IPS-11a (cell line): ENCODE results near the gene ATP8A1.
"Not testable (repeated sequence)": the region's sequence is repeated elsewhere in the genome, so short reads cannot be mapped to it uniquely, and the experiment has no call there.

Experiments
- H3K4me3 ChIP-seq: one replicate; pipeline ENCODE4 v1.5.1; 2013; ENCODE audit warnings: low read depth, low read length, control low read depth

Gene ATP8A1

GRCh38 chr4:42513748-42514492 lies 143.0 kb downstream of the ATP8A1 start:
- H3K4me3 ChIP-seq: no peak overlapping the region

- no peak overlapping the region for H3K4me3 ChIP-seq
These were observed 144.7 kb downstream of the ATP8A1 start for GRCh38 chr4:42512226-42512625.

- no peak overlapping the region for H3K4me3 ChIP-seq
These were observed 146.7 kb downstream of the ATP8A1 start for GRCh38 chr4:42510225-42510624.

- no peak overlapping the region for H3K4me3 ChIP-seq
These were observed 155.1 kb downstream of the ATP8A1 start for GRCh38 chr4:42501624-42502401.

GRCh38 chr4:42498040-42498439 lies 158.9 kb downstream of the ATP8A1 start:
- H3K4me3 ChIP-seq: no peak overlapping the region

GRCh38 chr4:42497142-42497910 lies 159.6 kb downstream of the ATP8A1 start:
- no peak overlapping the region for H3K4me3 ChIP-seq

GRCh38 chr4:42492962-42493361 lies 163.9 kb downstream of the ATP8A1 start:
- no peak overlapping the region for H3K4me3 ChIP-seq

- no peak overlapping the region for H3K4me3 ChIP-seq
These were observed 166.9 kb downstream of the ATP8A1 start for GRCh38 chr4:42490015-42490414.

- H3K4me3 ChIP-seq: no peak overlapping the region
These were observed 167.8 kb downstream of the ATP8A1 start for GRCh38 chr4:42489095-42489494.

- H3K4me3 ChIP-seq: no peak overlapping the region
These were observed 168.4 kb downstream of the ATP8A1 start for GRCh38 chr4:42488554-42488953.

- no peak overlapping the region for H3K4me3 ChIP-seq
These were observed 168.8 kb downstream of the ATP8A1 start for GRCh38 chr4:42488114-42488513.

- H3K4me3 ChIP-seq: no peak overlapping the region
These were observed 169.7 kb downstream of the ATP8A1 start for GRCh38 chr4:42487230-42487629.

GRCh38 chr4:42486156-42486555 lies 170.7 kb downstream of the ATP8A1 start:
- H3K4me3 ChIP-seq: not testable (repeated sequence)

- no peak overlapping the region for H3K4me3 ChIP-seq
These were observed 172.3 kb downstream of the ATP8A1 start for GRCh38 chr4:42484630-42485029.

GRCh38 chr4:42483426-42484379 lies 173.2 kb downstream of the ATP8A1 start:
- H3K4me3 ChIP-seq: no peak overlapping the region

GRCh38 chr4:42482516-42483327 lies 174.2 kb downstream of the ATP8A1 start:
- no peak overlapping the region for H3K4me3 ChIP-seq

GRCh38 chr4:42480717-42481116 lies 176.2 kb downstream of the ATP8A1 start:
- H3K4me3 ChIP-seq: no peak overlapping the region

GRCh38 chr4:42480281-42480680 lies 176.6 kb downstream of the ATP8A1 start:
- H3K4me3 ChIP-seq: no peak overlapping the region

GRCh38 chr4:42478946-42479345 lies 178.0 kb downstream of the ATP8A1 start:
- no peak overlapping the region for H3K4me3 ChIP-seq

- no peak overlapping the region for H3K4me3 ChIP-seq
These were observed 178.4 kb downstream of the ATP8A1 start for GRCh38 chr4:42478509-42478908.
